GM12801 (cell line): ENCODE measurements around the gene LRRC4C.

Experiments used
- CTCF ChIP-seq: IDR thresholded peaks from one replicate; pipeline ENCODE4 v1.5.1; 2011; ENCODE audit warnings: control low read depth; ENCODE audit not compliant: insufficient read length; ENCODE audit errors: extremely low read depth

The LRRC4C gene

DNA sequence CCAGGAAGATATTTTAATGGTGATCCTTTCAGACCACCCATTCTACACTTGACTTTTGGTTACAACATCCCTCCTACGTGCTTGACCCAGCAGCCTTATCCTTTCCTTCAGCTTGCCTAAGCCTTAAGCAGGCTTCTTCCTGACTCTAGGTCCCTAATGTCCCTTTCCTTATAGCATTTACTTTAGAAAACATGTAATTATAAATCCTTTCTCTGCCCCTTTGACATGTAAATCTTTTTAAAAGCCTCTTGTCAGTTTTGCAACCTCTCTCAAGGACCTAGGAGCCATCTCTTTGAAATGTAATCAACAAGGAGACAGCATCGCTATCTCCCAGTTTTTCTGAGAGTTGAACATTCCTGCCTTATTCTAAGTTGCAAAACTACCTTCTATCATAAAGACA, 1255.2 kb downstream of the LRRC4C start:
- no peak for TF ChIP-seq CTCF

GRCh38 chr11:40203606-40204005, 1255.8 kb downstream of the LRRC4C start:
- no peak for TF ChIP-seq CTCF

GRCh38 chr11:40202589-40203270, 1256.7 kb downstream of the LRRC4C start:
- no peak for TF ChIP-seq CTCF

DNA sequence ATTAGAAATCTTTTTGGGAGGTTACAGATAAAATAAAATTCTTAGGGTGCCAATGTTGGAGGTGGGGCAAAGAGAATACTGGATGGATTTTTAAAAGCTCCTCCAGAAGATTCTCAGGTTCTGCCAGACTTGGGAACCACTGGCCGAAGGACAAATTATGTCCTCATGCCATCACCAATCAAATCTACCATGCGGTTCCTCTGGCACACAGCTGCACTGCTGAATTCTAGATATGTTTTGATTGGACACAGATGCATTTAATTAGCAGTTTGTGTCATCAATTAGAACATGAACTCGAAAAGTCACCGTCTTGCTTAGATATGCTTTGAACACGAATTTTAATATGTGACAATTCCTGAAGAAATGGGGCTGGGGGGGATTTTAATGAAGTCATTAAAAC, 1269.2 kb downstream of the LRRC4C start:
- TF ChIP-seq CTCF = no peak

DNA sequence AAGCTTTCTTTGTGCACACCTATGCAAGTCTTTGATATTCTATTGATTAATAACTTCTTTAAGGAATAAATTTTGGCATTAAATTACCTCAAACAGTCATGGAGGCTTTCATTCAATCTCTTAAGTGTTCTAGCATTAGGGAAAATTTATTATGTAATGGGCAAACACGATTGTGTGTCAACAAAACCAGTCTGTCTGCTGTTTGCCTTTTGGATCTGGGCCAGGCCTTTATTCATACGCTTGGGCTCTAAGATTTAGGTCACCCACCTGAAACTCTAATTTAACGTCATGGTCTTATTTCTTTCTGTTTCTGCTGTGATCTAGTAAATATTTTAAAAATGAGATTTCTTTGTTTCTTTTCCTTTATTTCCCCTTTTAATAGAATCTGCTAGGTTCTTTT, 1270.6 kb downstream of the LRRC4C start:
- no peak for TF ChIP-seq CTCF

DNA sequence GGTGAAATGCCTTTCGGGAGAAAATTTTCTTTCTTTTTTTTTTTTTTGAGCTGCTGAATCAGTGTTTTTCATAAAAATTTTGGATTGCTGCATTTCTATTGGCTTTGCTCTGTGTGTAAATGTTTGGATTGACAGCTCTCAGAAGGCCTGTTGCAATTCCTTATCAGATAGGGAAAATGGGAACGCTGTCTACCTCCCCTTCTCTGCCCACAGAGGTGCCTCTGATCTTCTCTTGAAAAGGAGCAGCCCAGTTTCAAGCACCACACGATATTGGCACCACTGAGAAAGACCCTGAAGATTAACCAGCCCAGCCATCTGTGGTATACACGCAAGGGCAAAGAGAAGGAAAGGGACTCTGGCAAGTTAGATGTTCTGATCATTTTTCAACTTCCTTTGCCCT, 1272.2 kb downstream of the LRRC4C start:
- TF ChIP-seq CTCF = no peak

DNA sequence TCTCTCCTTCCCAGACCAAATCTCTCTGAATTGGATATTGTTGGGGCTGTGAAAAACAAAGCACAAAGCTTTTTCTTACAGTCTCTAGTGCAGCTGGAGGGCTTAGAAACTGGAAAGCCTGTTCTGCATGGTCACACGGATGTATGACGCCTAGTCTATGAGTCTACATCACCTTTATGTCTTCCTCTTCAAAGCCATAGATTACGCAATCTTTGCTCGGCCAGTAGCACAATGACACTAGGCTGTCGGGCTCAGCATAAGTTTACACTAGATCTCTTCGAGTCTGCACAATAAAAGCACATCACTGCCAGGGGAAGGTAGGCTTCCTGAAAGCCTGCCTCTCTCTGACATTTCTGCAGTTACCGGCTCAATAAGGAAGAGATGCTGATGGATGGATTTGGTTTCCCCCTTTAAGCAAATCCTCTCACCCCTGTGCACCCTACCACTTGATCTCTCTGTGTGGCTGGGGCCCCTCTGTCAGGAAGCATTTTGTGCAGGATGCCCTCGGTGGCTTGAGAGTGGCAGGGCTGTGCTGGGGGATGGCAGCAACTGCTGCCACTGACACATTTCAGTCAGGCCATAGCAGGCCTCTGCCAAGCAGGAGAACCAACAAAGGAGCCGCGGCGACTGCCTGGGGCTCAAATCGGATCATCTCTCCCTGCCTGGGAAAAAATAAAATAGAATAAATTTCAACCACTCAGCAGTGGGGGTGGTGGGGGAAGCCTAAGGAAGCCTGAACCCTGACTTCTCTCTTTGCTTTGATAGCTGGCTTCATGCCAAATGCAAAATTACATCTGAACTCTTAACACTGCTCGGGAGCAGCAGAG, 1272.8 kb downstream of the LRRC4C start:
- TF ChIP-seq CTCF = no peak
